NCI-H1930 (cell line): Measurements from ENCODE around the gene NUSAP1.
"Not testable (repeated sequence)": the region's sequence is repeated elsewhere in the genome, so short reads cannot be mapped to it uniquely, and the experiment has no call there.

Experiments used
- DNase-seq, 2 experiments: peaks; one replicate each; lab custom pipeline; 2025; lab: John Stamatoyannopoulos, UW

NUSAP1 gene

GRCh38 chr15:41333026-41333562 is 413 bp downstream of the NUSAP1 start:
- DNase-seq = peak in 1 of 2 experiments; percentile 44

GRCh38 chr15:41334293-41335120 is 1.8 kb downstream of the NUSAP1 start:
- no peak for DNase-seq

GRCh38 chr15:41336549-41336948 is 3.9 kb downstream of the NUSAP1 start:
- no peak for DNase-seq

- no peak for DNase-seq
Measured at GRCh38 chr15:41337047-41337446, 4.4 kb downstream of the NUSAP1 start.

- DNase-seq = no peak
Measured at GRCh38 chr15:41337631-41338522, 5.2 kb downstream of the NUSAP1 start.

- no peak for DNase-seq
Measured at GRCh38 chr15:41340189-41340695, 7.6 kb downstream of the NUSAP1 start.

- DNase-seq = no peak
Measured at GRCh38 chr15:41341519-41341918, 8.8 kb downstream of the NUSAP1 start.

GRCh38 chr15:41347236-41347635 is 14.6 kb downstream of the NUSAP1 start:
- no peak for DNase-seq

GRCh38 chr15:41350057-41350717 is 17.5 kb downstream of the NUSAP1 start:
- DNase-seq = no peak

- DNase-seq = no peak
Measured at GRCh38 chr15:41354371-41354770, 21.7 kb downstream of the NUSAP1 start.

GRCh38 chr15:41367418-41367817 is 34.7 kb downstream of the NUSAP1 start:
- no peak for DNase-seq

GRCh38 chr15:41377978-41378377 is 45.3 kb downstream of the NUSAP1 start:
- DNase-seq = no peak

GRCh38 chr15:41383974-41384749 is 51.5 kb downstream of the NUSAP1 start:
- DNase-seq = not testable (repeated sequence)

- DNase-seq = no peak
Measured at GRCh38 chr15:41387646-41388045, 55.0 kb downstream of the NUSAP1 start.

GRCh38 chr15:41392659-41393058 is 60.0 kb downstream of the NUSAP1 start:
- DNase-seq = no peak

- no peak for DNase-seq
Measured at GRCh38 chr15:41394924-41395323, 62.2 kb downstream of the NUSAP1 start.

- no peak for DNase-seq
Measured at GRCh38 chr15:41396111-41396510, 63.4 kb downstream of the NUSAP1 start.

- no peak for DNase-seq
Measured at GRCh38 chr15:41401904-41402267, 69.2 kb downstream of the NUSAP1 start.

GRCh38 chr15:41407341-41407740 is 74.7 kb downstream of the NUSAP1 start:
- no peak for DNase-seq

GRCh38 chr15:41408234-41408641 is 75.6 kb downstream of the NUSAP1 start:
- DNase-seq = no peak

GRCh38 chr15:41411031-41411430 is 78.3 kb downstream of the NUSAP1 start:
- no peak for DNase-seq
